ENCODE results near the gene CYS1. TPM values are rescaled to one million over a fixed set of nuclear protein-coding genes. Genes with fewer than 3 reads are reported as not detected.

The CYS1 gene
- total RNA-seq, 1 experiment from 2014 or later = 3.7 TPM

- no peak for TF ChIP-seq TCF7L2 (IDR thresholded peaks at IDR 0.05; ENCODE audit: borderline replicate concordance, extremely low read depth, insufficient read depth, insufficient read length)
- TF ChIP-seq SRF (IDR thresholded peaks at IDR 0.05; ENCODE audit: low read depth) = no peak
- TF ChIP-seq RAD21 (IDR thresholded peaks at IDR 0.05; ENCODE audit: low read depth) = no peak
- TF ChIP-seq EZH2 (IDR thresholded peaks at IDR 0.05) = no peak
- TF ChIP-seq EZH2phosphoT487 (IDR thresholded peaks at IDR 0.05; ENCODE audit: borderline replicate concordance) = no peak
- no peak for TF ChIP-seq FOSL1 (IDR thresholded peaks at IDR 0.05; ENCODE audit: low read depth)
- TF ChIP-seq SIN3A (IDR thresholded peaks at IDR 0.05; ENCODE audit: low read depth) = no peak
- TF ChIP-seq, protein P1, sequence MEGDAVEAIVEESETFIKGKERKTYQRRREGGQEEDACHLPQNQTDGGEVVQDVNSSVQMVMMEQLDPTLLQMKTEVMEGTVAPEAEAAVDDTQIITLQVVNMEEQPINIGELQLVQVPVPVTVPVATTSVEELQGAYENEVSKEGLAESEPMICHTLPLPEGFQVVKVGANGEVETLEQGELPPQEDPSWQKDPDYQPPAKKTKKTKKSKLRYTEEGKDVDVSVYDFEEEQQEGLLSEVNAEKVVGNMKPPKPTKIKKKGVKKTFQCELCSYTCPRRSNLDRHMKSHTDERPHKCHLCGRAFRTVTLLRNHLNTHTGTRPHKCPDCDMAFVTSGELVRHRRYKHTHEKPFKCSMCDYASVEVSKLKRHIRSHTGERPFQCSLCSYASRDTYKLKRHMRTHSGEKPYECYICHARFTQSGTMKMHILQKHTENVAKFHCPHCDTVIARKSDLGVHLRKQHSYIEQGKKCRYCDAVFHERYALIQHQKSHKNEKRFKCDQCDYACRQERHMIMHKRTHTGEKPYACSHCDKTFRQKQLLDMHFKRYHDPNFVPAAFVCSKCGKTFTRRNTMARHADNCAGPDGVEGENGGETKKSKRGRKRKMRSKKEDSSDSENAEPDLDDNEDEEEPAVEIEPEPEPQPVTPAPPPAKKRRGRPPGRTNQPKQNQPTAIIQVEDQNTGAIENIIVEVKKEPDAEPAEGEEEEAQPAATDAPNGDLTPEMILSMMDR (IDR thresholded peaks at IDR 0.05 in 2 of 3, conservative IDR thresholded peaks at IDR 0.05 in 1 of 3; ENCODE audit: borderline replicate concordance in 1 of 3, insufficient read depth in 1 of 3, low read depth in 2 of 3, low read length in 2 of 3) = no peak
Observed at GRCh38 chr2:10123281-10123680, 43.1 kb upstream of the CYS1 start (continued).

- Histone ChIP-seq H3K4me1 (ENCODE audit: control insufficient read depth in 1 of 2, insufficient read depth in 2 of 2, low read length in 2 of 2) (peaks cover 18 to 45% of the 10 kb centered on the region in 2 experiments; a peak in 3 of 4 replicates), H3K9me3 (ENCODE audit: control insufficient read depth in 1 of 2, insufficient read depth in 1 of 2, low read depth in 1 of 2, low read length in 2 of 2) (no peaks in the 10 kb centered on the region), H4K20me1 (ENCODE audit: insufficient read depth) (peaks cover 19% of the 10 kb centered on the region; the same call in 1 of the 2 replicates), H3K9me2 (ENCODE audit: insufficient read depth) (no peaks in the 10 kb centered on the region), H3K27ac (ENCODE audit: low read depth, low read length) (peak within 1 kb of the TSS; percentile 80), H3K79me2 (ENCODE audit: insufficient read depth, low read length) (peaks cover 67% of the 10 kb centered on the region), H3K9ac (ENCODE audit: low read length) (peak within 1 kb of the TSS; percentile 99), H2AFZ (ENCODE audit: low read depth, low read length, poor library complexity, severe bottlenecking) (no peak within 1 kb of the TSS), H3K27me3 (ENCODE audit: insufficient read depth, low read length) (no peaks in the 10 kb centered on the region), H3K36me3 (ENCODE audit: control insufficient read depth in 1 of 2, insufficient read depth in 2 of 2, low read length in 2 of 2) (peaks cover 17 to 44% of the 10 kb centered on the region in 2 experiments), H3K4me2 (ENCODE audit: low read length) (peak within 1 kb of the TSS; percentile 88), H3K4me3 (replicated peaks in 1 of 2; ENCODE audit: low read depth in 1 of 2, low read length in 2 of 2) (peak within 1 kb of the TSS; percentile 86 to 96)
- ChIA-PET POLR2A (no interaction called here), RAD21 (ENCODE audit: low non-redundant PET in 1 of 2, low total read pairs in 2 of 2, uncharacterized antibody in 2 of 2, unreplicated experiment in 2 of 2) (interaction anchor here in 1 of 2 experiments (0.8 kb wide), 1 partner anchor 50 kb away, joined by 6 read pairs; no protein-coding TSS in a partner anchor), CTCF (interaction anchor here (3.5 kb wide), 1 partner anchor 311 kb away, joined by 55 read pairs; no protein-coding TSS in a partner anchor)
- intact Hi-C loops (cut with micrococcal nuclease) = loop anchor here (10.0 kb wide), 1 partner anchor 182 kb away; the partner anchor contains the start of gene HPCAL1
- DNase-seq (ENCODE audit: low read depth, low spot score) (peak; percentile 91), ATAC-seq (peak; percentile 81)
- TSS peak; percentile 41 for BruUV-seq (replicated peaks)
- peak; percentile 95 for TF ChIP-seq POLR2A (IDR thresholded peaks at IDR 0.05; ENCODE audit: borderline replicate concordance, extremely low read depth, insufficient read depth, insufficient read length)
- no peak for TF ChIP-seq SRF (IDR thresholded peaks at IDR 0.05; ENCODE audit: low read depth)
- TF ChIP-seq, protein P2, sequence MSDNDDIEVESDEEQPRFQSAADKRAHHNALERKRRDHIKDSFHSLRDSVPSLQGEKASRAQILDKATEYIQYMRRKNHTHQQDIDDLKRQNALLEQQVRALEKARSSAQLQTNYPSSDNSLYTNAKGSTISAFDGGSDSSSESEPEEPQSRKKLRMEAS (IDR thresholded peaks at IDR 0.05) = no peak
- TF ChIP-seq, protein P3, sequence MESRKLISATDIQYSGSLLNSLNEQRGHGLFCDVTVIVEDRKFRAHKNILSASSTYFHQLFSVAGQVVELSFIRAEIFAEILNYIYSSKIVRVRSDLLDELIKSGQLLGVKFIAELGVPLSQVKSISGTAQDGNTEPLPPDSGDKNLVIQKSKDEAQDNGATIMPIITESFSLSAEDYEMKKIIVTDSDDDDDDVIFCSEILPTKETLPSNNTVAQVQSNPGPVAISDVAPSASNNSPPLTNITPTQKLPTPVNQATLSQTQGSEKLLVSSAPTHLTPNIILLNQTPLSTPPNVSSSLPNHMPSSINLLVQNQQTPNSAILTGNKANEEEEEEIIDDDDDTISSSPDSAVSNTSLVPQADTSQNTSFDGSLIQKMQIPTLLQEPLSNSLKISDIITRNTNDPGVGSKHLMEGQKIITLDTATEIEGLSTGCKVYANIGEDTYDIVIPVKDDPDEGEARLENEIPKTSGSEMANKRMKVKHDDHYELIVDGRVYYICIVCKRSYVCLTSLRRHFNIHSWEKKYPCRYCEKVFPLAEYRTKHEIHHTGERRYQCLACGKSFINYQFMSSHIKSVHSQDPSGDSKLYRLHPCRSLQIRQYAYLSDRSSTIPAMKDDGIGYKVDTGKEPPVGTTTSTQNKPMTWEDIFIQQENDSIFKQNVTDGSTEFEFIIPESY (IDR thresholded peaks at IDR 0.05; ENCODE audit: extremely low read depth, insufficient replicate concordance, low read length) = no peak
- TF ChIP-seq ZNF274 (IDR thresholded peaks at IDR 0.05; ENCODE audit: low read depth, low read length) = no peak
- no peak for TF ChIP-seq FOSL1 (IDR thresholded peaks at IDR 0.05; ENCODE audit: low read depth)
- TF ChIP-seq EZH2 (IDR thresholded peaks at IDR 0.05) = no peak
- no peak for TF ChIP-seq SP1 (IDR thresholded peaks at IDR 0.05; ENCODE audit: low read depth)
- peak; percentile 66 for TF ChIP-seq ZFX (IDR thresholded peaks at IDR 0.05)
- TF ChIP-seq POLR2AphosphoS5 (IDR thresholded peaks at IDR 0.05; ENCODE audit: low read depth, low read length) = peak; percentile 98
- no peak for TF ChIP-seq CBX3 (IDR thresholded peaks at IDR 0.05; ENCODE audit: low read depth)
- TF ChIP-seq ATF3 (IDR thresholded peaks at IDR 0.05) = no peak
- TF ChIP-seq CEBPB (IDR thresholded peaks at IDR 0.05; ENCODE audit: low read depth) = no peak
- TF ChIP-seq TCF7L2 (IDR thresholded peaks at IDR 0.05; ENCODE audit: borderline replicate concordance, extremely low read depth, insufficient read depth, insufficient read length) = no peak
Observed at GRCh38 chr2:10122500-10123280, 42.5 kb upstream of the CYS1 start, which contains the start of gene RRM2. Gene RRM2, plus strand, starts transcription at chr2:10122739. Its CDS starts 60 bp downstream, at chr2:10122799.
